ENCODE data around the gene CTDSP1. TPM values are rescaled to one million over a fixed set of nuclear protein-coding genes. Genes with fewer than 3 reads are reported as not detected.

Gene CTDSP1
- polyA plus RNA-seq, 4 donors, result 139 to 174 (median 150) TPM

DNA sequence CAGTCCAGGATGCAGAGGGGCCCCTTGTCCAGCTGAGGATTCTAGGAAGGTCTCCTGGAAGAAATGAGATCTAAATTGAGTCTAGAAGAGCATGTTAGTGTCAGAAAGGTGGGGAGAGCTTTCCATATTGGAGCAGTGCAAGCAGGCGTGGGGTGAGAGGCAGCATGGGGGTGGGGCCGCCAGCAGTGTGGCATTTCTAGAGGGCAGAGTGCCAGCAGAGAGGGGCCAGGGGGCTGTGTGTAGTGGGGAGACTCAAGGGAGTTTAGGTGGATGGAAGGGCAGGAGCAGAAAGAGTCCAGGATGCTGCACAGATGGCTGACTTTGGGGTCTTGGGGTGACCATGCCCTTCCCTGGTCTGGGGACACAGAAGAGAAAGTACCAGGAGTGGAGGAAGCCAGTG lies 21.4 kb downstream of the CTDSP1 start:
- no peak for DNase-seq (ENCODE audit: low read depth in 4 of 4, low spot score in 3 of 4)

- no peak for DNase-seq (ENCODE audit: low read depth in 4 of 4, low spot score in 3 of 4)
Observed at GRCh38 chr2:218422403-218423086, 22.9 kb downstream of the CTDSP1 start.

DNA sequence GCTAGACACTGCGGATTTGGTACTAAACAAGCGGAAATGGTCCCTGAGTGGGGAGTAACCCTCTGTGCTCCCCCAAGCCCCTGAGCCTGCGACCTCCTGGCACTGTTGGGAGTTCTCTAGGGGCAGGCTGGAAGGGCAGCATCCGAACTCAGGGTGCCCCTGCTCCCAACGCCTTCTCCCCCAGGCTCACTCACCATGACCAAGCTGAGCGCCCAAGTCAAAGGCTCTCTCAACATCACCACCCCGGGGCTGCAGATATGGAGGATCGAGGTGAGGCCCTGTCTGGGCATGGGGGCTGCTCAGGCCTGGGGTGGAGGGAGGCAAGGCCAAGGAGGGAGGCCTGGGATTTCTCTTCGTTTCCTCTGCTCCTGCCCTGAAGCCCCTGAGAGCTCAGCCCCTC lies 23.9 kb downstream of the CTDSP1 start:
- DNase-seq (ENCODE audit: low read depth in 4 of 4, low spot score in 3 of 4), result no peak

- no peak for DNase-seq (ENCODE audit: low read depth in 4 of 4, low spot score in 3 of 4)
Observed at GRCh38 chr2:218425531-218425930, 25.9 kb downstream of the CTDSP1 start.

- DNase-seq (ENCODE audit: low read depth in 4 of 4, low spot score in 3 of 4), result no peak
Observed at GRCh38 chr2:218427741-218428140, 28.1 kb downstream of the CTDSP1 start.

GRCh38 chr2:218428846-218429558 lies 29.3 kb downstream of the CTDSP1 start:
- DNase-seq (ENCODE audit: low read depth in 4 of 4, low spot score in 3 of 4), result no peak

DNA sequence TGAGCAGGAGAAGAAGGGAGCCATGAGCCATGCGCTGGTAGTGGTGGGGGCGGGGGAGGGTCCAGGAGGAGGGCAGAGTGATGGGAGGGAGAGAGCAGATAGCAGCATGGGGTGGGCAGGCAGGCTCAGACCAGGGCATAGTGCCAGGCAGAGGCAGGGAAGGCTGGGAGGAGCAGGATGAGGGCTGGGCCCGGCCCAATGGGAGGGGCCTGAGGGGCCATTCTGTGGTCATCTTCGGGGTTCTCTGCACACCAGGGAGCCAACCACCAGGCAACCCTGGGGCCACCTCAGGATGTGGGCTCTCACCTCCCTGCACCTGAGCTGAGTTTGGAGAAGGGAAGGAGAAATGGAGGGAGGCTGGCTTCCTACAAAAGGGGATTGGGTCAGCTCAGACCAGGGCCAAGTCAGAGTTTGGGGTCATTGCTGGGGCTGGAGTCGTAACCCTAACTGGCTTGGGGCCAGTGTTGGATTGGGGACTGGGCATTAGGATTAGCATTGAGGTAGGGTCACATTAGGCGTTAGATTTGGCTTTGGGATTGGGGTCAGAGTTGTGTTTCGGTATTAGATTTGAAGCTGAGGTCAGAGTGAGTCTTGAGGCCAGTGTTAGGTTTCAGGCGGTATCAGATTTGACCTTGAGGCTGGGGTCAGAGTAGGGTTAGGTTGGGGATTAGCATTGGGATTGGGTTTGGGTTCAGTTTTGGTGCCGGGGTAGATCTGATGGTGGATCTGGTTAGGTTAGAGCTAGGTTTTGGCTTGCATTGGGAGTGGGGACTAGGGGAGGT lies 30.4 kb downstream of the CTDSP1 start:
- no peak for DNase-seq (ENCODE audit: low read depth in 4 of 4, low spot score in 3 of 4)

DNA sequence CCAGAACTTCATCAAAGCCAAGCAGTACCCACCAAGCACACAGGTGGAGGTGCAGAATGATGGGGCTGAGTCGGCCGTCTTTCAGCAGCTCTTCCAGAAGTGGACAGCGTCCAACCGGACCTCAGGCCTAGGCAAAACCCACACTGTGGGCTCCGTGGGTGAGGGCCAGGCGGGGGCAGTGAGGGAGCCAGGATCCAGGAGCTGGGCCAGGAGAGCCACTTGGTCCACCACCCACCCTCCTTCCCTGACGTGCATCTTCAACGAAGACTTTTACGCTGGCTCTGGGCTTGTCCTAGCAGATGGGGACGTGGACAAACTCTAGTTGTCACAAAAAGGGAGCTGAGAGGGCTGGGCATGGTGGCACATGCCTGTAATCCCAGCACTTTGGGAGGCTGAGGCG lies 31.1 kb downstream of the CTDSP1 start:
- DNase-seq (ENCODE audit: low read depth in 4 of 4, low spot score in 3 of 4), result no peak

- no peak for DNase-seq (ENCODE audit: low read depth in 4 of 4, low spot score in 3 of 4)
Observed at GRCh38 chr2:218431878-218432277, 32.2 kb downstream of the CTDSP1 start.

DNA sequence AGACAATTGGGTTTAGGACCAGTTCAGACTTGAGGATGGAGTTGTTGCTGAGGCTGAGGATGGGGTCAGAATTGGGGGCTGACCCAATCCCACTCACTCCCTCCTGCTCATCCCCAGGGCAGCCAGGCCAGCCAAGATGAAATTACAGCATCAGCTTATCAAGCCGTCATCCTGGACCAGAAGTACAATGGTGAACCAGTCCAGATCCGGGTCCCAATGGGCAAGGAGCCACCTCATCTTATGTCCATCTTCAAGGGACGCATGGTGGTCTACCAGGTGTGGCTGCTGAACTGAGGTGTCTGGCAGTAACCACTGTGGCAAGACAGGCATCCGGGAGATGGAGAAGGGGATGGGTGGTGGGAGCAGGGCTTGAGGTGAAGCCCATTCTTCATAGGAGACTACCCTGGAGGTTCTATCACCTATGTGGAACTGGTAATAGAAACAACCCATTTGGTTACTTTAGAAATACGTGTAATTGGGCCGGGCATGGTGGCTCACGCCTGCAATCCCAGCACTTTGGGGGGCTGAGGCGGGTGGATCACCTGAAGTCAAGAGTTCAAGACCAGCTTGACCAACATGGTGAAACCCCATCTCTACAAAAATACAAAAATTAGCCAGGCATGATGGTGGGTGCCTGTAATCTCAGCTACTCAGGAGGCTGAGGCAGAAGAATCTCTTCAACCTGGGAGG lies 33.2 kb downstream of the CTDSP1 start:
- DNase-seq (ENCODE audit: low read depth in 4 of 4, low spot score in 3 of 4), result no peak

DNA sequence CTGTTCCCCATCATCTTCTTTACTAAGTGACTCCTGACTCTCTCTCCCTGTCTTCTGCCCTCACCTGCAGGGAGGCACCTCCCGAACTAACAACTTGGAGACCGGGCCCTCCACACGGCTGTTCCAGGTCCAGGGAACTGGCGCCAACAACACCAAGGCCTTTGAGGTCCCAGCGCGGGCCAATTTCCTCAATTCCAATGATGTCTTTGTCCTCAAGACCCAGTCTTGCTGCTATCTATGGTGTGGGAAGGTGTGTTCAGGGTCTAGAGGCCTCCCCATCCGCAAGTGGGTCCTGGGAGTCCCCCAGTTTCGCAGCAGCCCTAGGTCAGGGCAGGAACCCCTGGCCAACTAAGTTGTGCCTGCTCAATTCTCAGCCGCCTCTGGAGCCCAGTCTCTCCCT lies 34.8 kb downstream of the CTDSP1 start:
- no peak for DNase-seq (ENCODE audit: low read depth in 4 of 4, low spot score in 3 of 4)

- DNase-seq (ENCODE audit: low read depth in 4 of 4, low spot score in 3 of 4), result no peak
Observed at GRCh38 chr2:218435003-218435982, 35.6 kb downstream of the CTDSP1 start.

DNA sequence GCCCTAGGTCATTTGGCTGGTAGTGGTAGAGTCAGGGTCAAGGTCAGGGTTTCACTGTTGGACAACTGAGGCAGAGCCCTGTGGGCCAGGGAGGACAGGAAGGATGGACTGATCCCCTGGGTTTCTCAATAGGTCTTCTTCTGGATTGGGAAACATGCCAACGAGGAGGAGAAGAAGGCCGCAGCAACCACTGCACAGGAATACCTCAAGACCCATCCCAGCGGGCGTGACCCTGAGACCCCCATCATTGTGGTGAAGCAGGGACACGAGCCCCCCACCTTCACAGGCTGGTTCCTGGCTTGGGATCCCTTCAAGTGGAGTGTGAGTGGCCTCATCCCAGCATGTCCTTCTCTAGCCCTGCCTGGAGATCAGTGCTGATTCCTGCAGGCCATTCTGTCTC lies 37.3 kb downstream of the CTDSP1 start:
- no peak for DNase-seq (ENCODE audit: low read depth in 4 of 4, low spot score in 3 of 4)

- DNase-seq (ENCODE audit: low read depth in 4 of 4, low spot score in 3 of 4), result no peak
Observed at GRCh38 chr2:218437969-218438368, 38.3 kb downstream of the CTDSP1 start.

DNA sequence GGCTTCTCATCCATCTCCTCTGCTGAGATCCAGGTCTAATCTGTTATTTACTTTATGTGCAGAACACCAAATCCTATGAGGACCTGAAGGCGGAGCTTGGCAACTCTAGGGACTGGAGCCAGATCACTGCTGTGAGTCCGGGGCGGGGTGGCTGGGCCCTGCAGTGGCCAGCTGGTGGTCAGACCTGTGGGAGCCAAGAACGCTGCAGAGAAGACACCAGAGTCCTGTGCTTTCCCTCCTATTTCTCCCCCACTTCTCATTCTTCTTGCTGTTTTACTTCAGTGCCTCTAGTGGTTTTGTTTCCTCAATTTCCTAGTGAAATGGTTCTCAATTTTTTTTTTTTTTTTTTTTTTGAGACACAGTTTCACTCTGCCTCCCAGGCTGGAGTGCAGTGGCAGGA lies 38.9 kb downstream of the CTDSP1 start:
- no peak for DNase-seq (ENCODE audit: low read depth in 4 of 4, low spot score in 3 of 4)

GRCh38 chr2:218444692-218445357 lies 45.2 kb downstream of the CTDSP1 start:
- no peak for DNase-seq (ENCODE audit: low read depth in 4 of 4, low spot score in 3 of 4)

- no peak for DNase-seq (ENCODE audit: low read depth in 4 of 4, low spot score in 3 of 4)
Observed at GRCh38 chr2:218445602-218446001, 45.9 kb downstream of the CTDSP1 start.

- DNase-seq (ENCODE audit: low read depth in 4 of 4, low spot score in 3 of 4), result no peak
Observed at GRCh38 chr2:218446547-218446946, 46.9 kb downstream of the CTDSP1 start.

DNA sequence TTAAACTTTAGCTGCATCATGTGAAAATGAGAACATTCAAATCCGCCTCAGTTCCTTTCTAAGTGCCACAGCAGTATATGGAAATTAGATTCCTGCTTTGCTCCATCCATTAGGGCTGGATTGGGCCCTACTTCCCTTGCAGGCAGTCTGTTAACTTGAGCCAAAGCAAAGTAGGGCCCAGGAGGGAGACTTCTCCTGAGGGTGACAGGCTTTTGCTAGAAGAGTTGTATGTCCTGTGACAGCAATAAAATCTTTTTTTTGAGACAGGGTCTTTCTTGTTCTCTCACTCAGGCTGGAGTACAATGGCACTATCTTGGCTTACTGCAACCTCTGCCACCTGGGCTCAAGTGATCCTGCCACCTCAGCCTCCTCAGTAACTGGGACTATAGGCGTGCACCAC lies 47.4 kb downstream of the CTDSP1 start:
- no peak for DNase-seq (ENCODE audit: low read depth in 4 of 4, low spot score in 3 of 4)
